Transverse colon (tissue), 4 donors: Measurements from ENCODE around the gene NR2F1-AS1. TPM values are rescaled to one million over a fixed set of nuclear protein-coding genes. Genes with fewer than 3 reads are reported as not detected.
"Not testable (repeated sequence)": the region's sequence is repeated elsewhere in the genome, so short reads cannot be mapped to it uniquely, and the experiment has no call there.

ENCODE experiments used
- DNase-seq: peaks from one replicate; pipeline ENCODE4 v3.0.0-alpha.2; 2019
- H3K27ac ChIP-seq, 4 donors: fragments of 200-600 bp; sonication (generic); 2 replicates each; pipeline ENCODE4 v1.5.1; 2016 to 2018; ENCODE audit warnings: inconsistent platforms in 4 of 4
- H3K27me3 ChIP-seq: fragments of 200-600 bp; sonication (generic); 2 replicates; pipeline ENCODE4 v1.5.1; 2017; ENCODE audit warnings: inconsistent platforms
- H3K36me3 ChIP-seq, 4 donors: fragments of 200-600 bp; sonication (generic); 2 replicates each; pipeline ENCODE4 v1.5.1; 2017 to 2019; ENCODE audit warnings: inconsistent platforms in 4 of 4
- H3K4me1 ChIP-seq, 4 donors: fragments of 200-600 bp; sonication (generic); 2 replicates each; pipeline ENCODE4 v1.5.1; 2017 to 2020; ENCODE audit warnings: inconsistent platforms in 4 of 4
- H3K4me3 ChIP-seq, 4 donors: fragments of 200-600 bp; sonication (generic); 1 replicate in 1 of 4; 2 replicates in 3 of 4; pipeline versions ENCODE4 v1.5.1 to v1.6.1; 2017 to 2019; ENCODE audit warnings: inconsistent platforms in 4 of 4
- H3K9me3 ChIP-seq, 2 donors: fragments of 200-600 bp; sonication (generic); 2 replicates each; pipeline ENCODE4 v1.5.1; 2017 to 2019; ENCODE audit warnings: inconsistent platforms in 2 of 2
- EP300 ChIP-seq: sonication (generic); formaldehyde crosslinking; IDR thresholded peaks from one replicate; pipeline ENCODE4 v1.6.1; 2017; ENCODE audit warnings: antibody characterized with exemption, low read depth
- POLR2A ChIP-seq: fragments of 450-650 bp; IDR thresholded peaks from one replicate; pipeline ENCODE4 v1.6.1; 2016; ENCODE audit warnings: antibody characterized with exemption, mild to moderate bottlenecking, moderate library complexity
- POLR2AphosphoS5 ChIP-seq, 3 donors: sonication (generic); formaldehyde crosslinking; IDR thresholded peaks; one replicate each; pipeline ENCODE4 v1.6.1; 2016; ENCODE audit warnings: antibody characterized with exemption in 3 of 3
- WGBS, 2 donors: methylation state at CpG; one replicate each; pipeline ENCODE4 v1.1.5; 2018; ENCODE audit warnings: low coverage in 1 of 2; 5-methylcytosine and 5-hydroxymethylcytosine counted together
- in situ Hi-C, 4 donors: fragments of 200-750 bp; cut with MboI; loops; one replicate each; pipeline versions ENCODE4 v1.15.0 to v1.15.1; 2017; ENCODE audit warnings: low sequenced_read_pairs in 3 of 4, low pct_ligation_motif_present in 1 of 4, low pct_unique_long_range_greater_than_20kb in 1 of 4
- intact Hi-C: fragments of 100-400 bp; cut with DNase I; formaldehyde crosslinking; loops from one replicate; pipeline ENCODE4 v1.15.1; 2023; ENCODE audit warnings: low total_unique reads
- total RNA-seq, 4 donors: library from RNA; depleted of rRNA; stranded (reverse); fragments of >200 nt; gene quantifications; one replicate each; pipeline ENCODE4 v1.1.0, GENCODE V29; 2016
- TF ChIP-seq, protein P1 (sequence below), 5 experiments: fragments of 200-600 bp in 3 of 5; fragments of 450-650 bp in 2 of 5; sonication (generic) in 3 of 5; IDR thresholded peaks; 1 replicate in 2 of 5; 2 replicates in 3 of 5; pipeline ENCODE4 v1.5.1; 2016 to 2017; ENCODE audit warnings: antibody characterized with exemption in 5 of 5, inconsistent platforms in 3 of 5, mild to moderate bottlenecking in 2 of 5, moderate library complexity in 1 of 5

Gene NR2F1-AS1
- total RNA-seq, 4 donors from 2014 or later, result 1.2 to 3.7 (median 2.2) TPM

DNA sequence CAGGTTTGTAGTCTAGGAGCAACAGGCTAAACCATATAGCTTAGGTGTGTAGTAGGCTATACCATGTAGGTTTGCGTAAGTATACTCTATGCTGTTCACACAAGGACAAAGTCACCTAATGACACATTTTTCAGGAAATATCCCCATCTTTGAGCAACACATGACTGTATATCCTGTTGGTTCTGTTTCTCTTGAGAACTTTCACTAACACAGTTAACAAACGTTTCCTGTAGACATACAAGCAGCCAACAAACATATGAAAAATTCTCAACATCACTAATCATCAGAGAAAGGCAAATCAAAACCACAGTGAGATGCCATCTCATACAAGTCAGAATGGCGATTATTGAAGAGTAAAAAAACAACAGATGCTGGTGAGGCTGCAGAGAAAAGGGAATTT, 68.2 kb downstream of the NR2F1-AS1 start:
- DNase-seq, result no peak
- intact Hi-C loops (no loop called here), in situ Hi-C loops (no loop called here)
- H3K27me3 ChIP-seq, result no peaks in the 10 kb centered on the region
- WGBS, 2 donors, result 71 to 77% methylated on average over 3 of the region's 3 CpGs
- H3K4me3 ChIP-seq, result no peak overlapping the region
- no peaks in the 10 kb centered on the region for H3K36me3 ChIP-seq
- H3K4me1 ChIP-seq, result no peaks in the 10 kb centered on the region
- TF ChIP-seq, protein P1, sequence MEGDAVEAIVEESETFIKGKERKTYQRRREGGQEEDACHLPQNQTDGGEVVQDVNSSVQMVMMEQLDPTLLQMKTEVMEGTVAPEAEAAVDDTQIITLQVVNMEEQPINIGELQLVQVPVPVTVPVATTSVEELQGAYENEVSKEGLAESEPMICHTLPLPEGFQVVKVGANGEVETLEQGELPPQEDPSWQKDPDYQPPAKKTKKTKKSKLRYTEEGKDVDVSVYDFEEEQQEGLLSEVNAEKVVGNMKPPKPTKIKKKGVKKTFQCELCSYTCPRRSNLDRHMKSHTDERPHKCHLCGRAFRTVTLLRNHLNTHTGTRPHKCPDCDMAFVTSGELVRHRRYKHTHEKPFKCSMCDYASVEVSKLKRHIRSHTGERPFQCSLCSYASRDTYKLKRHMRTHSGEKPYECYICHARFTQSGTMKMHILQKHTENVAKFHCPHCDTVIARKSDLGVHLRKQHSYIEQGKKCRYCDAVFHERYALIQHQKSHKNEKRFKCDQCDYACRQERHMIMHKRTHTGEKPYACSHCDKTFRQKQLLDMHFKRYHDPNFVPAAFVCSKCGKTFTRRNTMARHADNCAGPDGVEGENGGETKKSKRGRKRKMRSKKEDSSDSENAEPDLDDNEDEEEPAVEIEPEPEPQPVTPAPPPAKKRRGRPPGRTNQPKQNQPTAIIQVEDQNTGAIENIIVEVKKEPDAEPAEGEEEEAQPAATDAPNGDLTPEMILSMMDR (IDR thresholded peaks at IDR 0.05), result no peak
- TF ChIP-seq POLR2AphosphoS5 (IDR thresholded peaks at IDR 0.05), result no peak
- H3K27ac ChIP-seq, result no peak overlapping the region
- H3K9me3 ChIP-seq, result peaks cover 0 to 3% of the 10 kb centered on the region in 2 donors

GRCh38 chr5:93511445-93511844, 69.6 kb downstream of the NR2F1-AS1 start:
- in situ Hi-C loops, result no loop called here
- Histone ChIP-seq H3K9me3 (peaks cover 0 to 3% of the 10 kb centered on the region in 2 donors), H3K27ac (no peak overlapping the region), H3K4me1 (no peaks in the 10 kb centered on the region), H3K4me3 (no peak overlapping the region), H3K36me3 (no peaks in the 10 kb centered on the region), H3K27me3 (no peaks in the 10 kb centered on the region)
- TF ChIP-seq POLR2A (no peak), POLR2AphosphoS5 (IDR thresholded peaks at IDR 0.05) (no peak), EP300 (no peak)
- TF ChIP-seq, protein P1 (IDR thresholded peaks at IDR 0.05), result no peak
- DNase-seq, result no peak
- WGBS, 2 donors, result 86% methylated on average over 2 of the region's 2 CpGs; no CpG with 5 or more reads in 1 of the 2 donors
- intact Hi-C loops, result no loop called here

DNA sequence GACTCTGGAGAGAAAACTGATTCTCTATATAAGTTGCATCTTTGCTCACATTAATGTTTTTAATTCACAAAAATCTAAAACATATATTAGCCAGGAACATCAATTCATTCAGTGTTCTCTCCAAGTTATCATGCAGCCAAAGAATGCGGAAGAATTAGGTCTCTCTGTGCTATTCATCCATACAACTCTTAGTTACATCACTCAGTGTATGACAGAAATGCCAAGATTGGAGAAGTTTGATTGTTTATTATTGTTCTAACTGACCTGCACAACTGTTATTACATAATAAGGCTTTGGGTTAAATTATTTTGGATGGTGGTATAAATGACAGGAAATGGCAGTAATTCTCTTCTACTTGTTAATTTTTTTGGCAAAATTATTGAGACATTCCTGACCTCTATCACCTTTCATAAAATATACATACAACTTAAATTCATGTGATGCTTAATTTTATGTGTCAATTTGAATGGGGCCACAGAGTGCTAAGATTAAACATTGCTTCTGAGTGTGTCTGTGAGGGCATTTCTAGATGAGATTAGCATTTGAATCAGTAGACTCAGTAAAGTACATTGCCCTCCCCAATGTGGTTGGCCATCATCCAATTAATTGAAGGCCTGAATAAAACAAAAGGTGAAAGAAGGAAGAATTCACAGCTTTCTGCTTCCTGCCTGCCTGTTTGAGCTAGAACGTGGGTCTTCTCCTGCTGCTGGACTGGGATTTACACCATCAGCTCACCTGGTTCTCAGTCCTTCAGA, 70.2 kb downstream of the NR2F1-AS1 start:
- TF ChIP-seq POLR2A, result no peak
- TF ChIP-seq, protein P1 (IDR thresholded peaks at IDR 0.05), result no peak
- no peak for DNase-seq
- in situ Hi-C loops, result no loop called here

DNA sequence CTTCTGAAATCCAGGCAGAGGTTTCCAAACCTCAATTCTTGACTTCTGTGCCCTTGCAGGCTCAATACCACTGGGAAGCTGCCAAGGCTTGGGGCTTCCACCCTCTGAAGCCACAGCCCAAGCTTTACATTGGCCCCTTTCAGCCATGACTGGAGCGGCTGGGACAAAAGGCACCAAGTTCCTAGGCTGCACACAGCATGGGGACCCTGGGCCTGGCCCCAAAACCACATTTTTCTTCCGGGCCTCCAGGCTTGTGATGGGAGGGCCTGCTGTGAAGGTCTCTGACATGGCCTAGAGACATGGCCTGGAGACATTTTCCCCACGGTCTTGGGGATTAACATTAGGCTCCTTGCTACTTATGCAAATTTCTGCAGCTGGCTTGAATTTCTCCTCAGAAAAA, 75.5 kb downstream of the NR2F1-AS1 start:
- H3K9me3 ChIP-seq, H3K4me3 ChIP-seq, H3K27me3 ChIP-seq, intact Hi-C loops, H3K27ac ChIP-seq, H3K36me3 ChIP-seq, H3K4me1 ChIP-seq, in situ Hi-C loops, DNase-seq: not testable (repeated sequence)
- 73% methylated on average over 3 of the region's 3 CpGs; no CpG with 5 or more reads in 1 of the 2 donors for whole genome bisulfite sequencing, 2 donors

More for the DNA sequence above, 70.2 kb downstream of the NR2F1-AS1 start:
- Histone ChIP-seq H3K4me1 (no peaks in the 10 kb centered on the region), H3K27ac (no peak overlapping the region), H3K36me3 (no peaks in the 10 kb centered on the region), H3K27me3 (no peaks in the 10 kb centered on the region), H3K9me3 (peaks cover 0 to 3% of the 10 kb centered on the region in 2 donors), H3K4me3 (no peak overlapping the region)
- WGBS, 2 donors, result 59 to 63% methylated on average over 1 to 2 of the region's 2 CpGs
- intact Hi-C loops, result no loop called here

DNA sequence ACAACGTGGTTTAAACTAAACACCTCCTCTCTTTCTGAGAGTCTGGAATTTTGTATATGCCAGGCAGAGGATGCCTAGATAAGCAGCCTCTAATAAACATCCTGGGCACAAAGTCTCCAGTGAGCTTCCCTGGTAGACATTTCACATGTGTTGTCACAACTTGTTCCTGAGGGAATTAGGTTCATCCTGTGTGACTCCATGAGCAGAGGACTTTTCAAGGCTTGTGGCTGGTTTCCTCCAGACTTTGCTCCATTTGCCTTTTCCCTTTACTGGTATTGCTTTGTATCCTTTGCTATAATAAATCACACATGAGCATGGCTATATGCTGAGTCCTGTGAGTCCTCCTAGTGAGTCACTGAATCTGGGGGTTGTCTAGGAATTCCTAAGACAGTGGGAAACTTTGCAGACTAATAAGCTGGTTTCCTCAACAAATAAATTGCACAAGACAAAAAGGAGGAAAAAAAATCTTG, 77.4 kb downstream of the NR2F1-AS1 start:
- TF ChIP-seq POLR2A (no peak), POLR2AphosphoS5 (IDR thresholded peaks at IDR 0.05) (no peak), EP300 (no peak)
- TF ChIP-seq, protein P1 (IDR thresholded peaks at IDR 0.05), result no peak
- intact Hi-C loops, result no loop called here
- no peaks in the 10 kb centered on the region for H3K36me3 ChIP-seq
- no peak overlapping the region for H3K4me3 ChIP-seq
- 18 to 41% methylated on average over 1 of the region's 1 CpG for WGBS, 2 donors
- no peaks in the 10 kb centered on the region for H3K4me1 ChIP-seq
- in situ Hi-C loops, result no loop called here
- H3K27ac ChIP-seq, result no peak overlapping the region
- DNase-seq, result no peak
- H3K27me3 ChIP-seq, result no peaks in the 10 kb centered on the region
- H3K9me3 ChIP-seq, result no peaks in the 10 kb centered on the region
